K562 (cell line): ENCODE results near the gene CCDC88A. TPM values are rescaled to one million over a fixed set of nuclear protein-coding genes. Genes with fewer than 3 reads are reported as not detected.

Source experiments
- CC2D1A ChIP-seq: fragments of 450-650 bp; IDR thresholded peaks from 2 replicates; pipeline ENCODE4 v1.6.1; 2017; ENCODE audit warnings: mild to moderate bottlenecking
- CREB1 ChIP-seq, 2 experiments: sonication (generic) in 1 of 2; formaldehyde crosslinking in 1 of 2; IDR thresholded peaks; 2 replicates each; pipeline versions ENCODE4 v1.6.1 to v1.8.0; 2012 to 2022; ENCODE audit warnings: inconsistent platforms in 1 of 2, mild to moderate bottlenecking in 1 of 2, missing genetic modification reagents in 1 of 2, moderate library complexity in 1 of 2
- CREB3 ChIP-seq: fragments of 450-650 bp; conservative IDR thresholded peaks from 2 replicates; pipeline ENCODE4 v1.6.1; 2016; ENCODE audit warnings: missing genetic modification characterization, low read depth, mild to moderate bottlenecking, missing compliant biosample characterization, moderate library complexity
- GMEB1 ChIP-seq: fragments of 250-450 bp; sonication (Bioruptor Pico); IDR thresholded peaks from 2 replicates; pipeline ENCODE4 v1.4.0; 2020; ENCODE audit warnings: mild to moderate bottlenecking
- IRF9 ChIP-seq: fragments of 450-650 bp; IDR thresholded peaks from 2 replicates; pipeline ENCODE4 v1.6.1; 2016; ENCODE audit warnings: missing biosample characterization, missing genetic modification characterization
- RBFOX2 ChIP-seq: fragments of 200-400 bp; formaldehyde crosslinking; IDR thresholded peaks from 2 replicates; pipeline ENCODE4 v1.6.1; 2017; ENCODE audit warnings: low read depth, mild to moderate bottlenecking, low read length, moderate library complexity
- RERE ChIP-seq: sonication (generic); formaldehyde crosslinking; IDR thresholded peaks from 2 replicates; pipeline ENCODE4 v1.8.0; 2023; ENCODE audit warnings: missing genetic modification reagents, mild to moderate bottlenecking, borderline replicate concordance
- TAF7 ChIP-seq: fragments of 450-650 bp; IDR thresholded peaks from 2 replicates; pipeline ENCODE4 v1.6.1; 2016; ENCODE audit warnings: missing genetic modification characterization, missing compliant biosample characterization
- TBP ChIP-seq: optimal IDR thresholded peaks from 2 replicates; pipeline ENCODE3; 2011; ENCODE audit warnings: low read depth, low read length, improper control_type of control experiment
- THAP7 ChIP-seq: fragments of 250-450 bp; sonication (Bioruptor Pico); IDR thresholded peaks from 2 replicates; pipeline ENCODE4 v1.5.0; 2021
- ZBTB49 ChIP-seq: sonication (generic); formaldehyde crosslinking; IDR thresholded peaks from 2 replicates; pipeline ENCODE4 v1.8.0; 2022; ENCODE audit warnings: missing genetic modification reagents, mild to moderate bottlenecking, borderline replicate concordance
- ZEB2 ChIP-seq: fragments of 450-650 bp; IDR thresholded peaks from 2 replicates; pipeline ENCODE4 v1.6.1; 2016
- ZNF354B ChIP-seq: fragments of 250-450 bp; sonication (Bioruptor Pico); IDR thresholded peaks from 2 replicates; pipeline ENCODE4 v1.4.0; 2020
- polyA plus RNA-seq, 8 experiments: library from polyadenylated mRNA; depleted of rRNA in 4 of 8; stranded (reverse) in 5 of 8; unstranded in 3 of 8; fragments of >200 nt; fragmentation: Nextera tagmentation in 2 of 8; fragmentation: Illumina TruSeq in 1 of 8; extraction: Ambion mirVana in 2 of 8; extraction: Trizol in 1 of 8; gene quantifications; 2 replicates each; pipeline versions ENCODE4 v1.2.1 to v1.2.3, GENCODE V29; 2011 to 2014; ENCODE audit warnings: inconsistent platforms in 1 of 8, missing spikeins in 1 of 8
- total RNA-seq, 7 experiments: library from RNA; depleted of rRNA in 6 of 7; stranded (reverse); fragments of >200 nt in 6 of 7; fragmentation: Illumina TruSeq in 2 of 7; extraction: Trizol in 2 of 7; gene quantifications; 2 replicates each; pipeline versions ENCODE4 v1.2.1 to v1.2.3, GENCODE V29; 2011 to 2021; ENCODE audit warnings: low replicate concordance in 1 of 7

The CCDC88A gene
- total and polyA plus RNA-seq, 9 of the 15 experiments (the other 6 are each of a cell fraction or from before 2014, with no cell fraction given): 29.3 to 102 (median 55.6) TPM

- TF ChIP-seq IRF9 (tag): no peak
- no peak for TF ChIP-seq CREB1 (IDR thresholded peaks at IDR 0.05)
- no peak for TF ChIP-seq CREB1 (CRISPR knock-in tag; IDR thresholded peaks at IDR 0.05)
- no peak for TF ChIP-seq RBFOX2
- TF ChIP-seq TAF7 (tag): no peak
- no peak for TF ChIP-seq THAP7
- TF ChIP-seq CC2D1A: no peak
- TF ChIP-seq ZEB2: no peak
- no peak for TF ChIP-seq ZNF354B (CRISPR knock-in tag)
- no peak for TF ChIP-seq RERE (CRISPR knock-in tag)
- TF ChIP-seq CREB3 (tag): no peak
- TF ChIP-seq TBP: no peak
- no peak for TF ChIP-seq ZBTB49 (CRISPR knock-in tag)
- no peak for TF ChIP-seq GMEB1 (CRISPR knock-in tag)
These were observed 28.5 kb downstream of the CCDC88A start (continued) for GRCh38 chr2:55391155-55391554.
